K562 (cell line): ENCODE measurements around the gene PDE6D. TPM values are rescaled to one million over a fixed set of nuclear protein-coding genes. Genes with fewer than 3 reads are reported as not detected.

Experiments
- HNRNPUL1 ChIP-seq: fragments of 200-400 bp; formaldehyde crosslinking; IDR thresholded peaks from 2 replicates; pipeline ENCODE4 v1.6.1; 2017; ENCODE audit warnings: low read length
- KDM4B ChIP-seq, 2 experiments: fragments of 450-650 bp in 1 of 2; sonication (generic) in 1 of 2; IDR thresholded peaks; 2 replicates each; pipeline ENCODE4 v1.6.1; 2016 to 2017; ENCODE audit warnings: borderline replicate concordance in 2 of 2, antibody characterized with exemption in 1 of 2, low read depth in 1 of 2, mild to moderate bottlenecking in 1 of 2
- LEF1 ChIP-seq: fragments of 450-650 bp; IDR thresholded peaks from 2 replicates; pipeline ENCODE4 v1.6.1; 2016; ENCODE audit warnings: mild to moderate bottlenecking
- NFXL1 ChIP-seq: fragments of 450-650 bp; formaldehyde crosslinking; IDR thresholded peaks from 2 replicates; pipeline ENCODE4 v1.4.0; 2021; ENCODE audit warnings: mild to moderate bottlenecking
- SMAD4 ChIP-seq: fragments of 250-450 bp; sonication (Bioruptor Pico); conservative IDR thresholded peaks from 2 replicates; pipeline ENCODE4 v1.8.0; 2021; ENCODE audit warnings: inconsistent platforms, mild to moderate bottlenecking, moderate library complexity
- SRSF9 ChIP-seq: fragments of 200-400 bp; formaldehyde crosslinking; IDR thresholded peaks from 2 replicates; pipeline ENCODE4 v1.6.1; 2017; ENCODE audit warnings: low read depth, low read length, borderline replicate concordance
- XRCC3 ChIP-seq: fragments of 450-650 bp; IDR thresholded peaks from 2 replicates; pipeline ENCODE4 v1.6.1; 2017; ENCODE audit warnings: mild to moderate bottlenecking, moderate library complexity
- ZKSCAN3 ChIP-seq: fragments of 250-450 bp; sonication (Bioruptor Pico); IDR thresholded peaks from 2 replicates; pipeline ENCODE4 v1.4.0; 2020
- polyA plus RNA-seq, 8 experiments: library from polyadenylated mRNA; depleted of rRNA in 4 of 8; stranded (reverse) in 5 of 8; unstranded in 3 of 8; fragments of >200 nt; fragmentation: Nextera tagmentation in 2 of 8; fragmentation: Illumina TruSeq in 1 of 8; extraction: Ambion mirVana in 2 of 8; extraction: Trizol in 1 of 8; gene quantifications; 2 replicates each; pipeline versions ENCODE4 v1.2.1 to v1.2.3, GENCODE V29; 2011 to 2014; ENCODE audit warnings: inconsistent platforms in 1 of 8, missing spikeins in 1 of 8
- total RNA-seq, 7 experiments: library from RNA; depleted of rRNA in 6 of 7; stranded (reverse); fragments of >200 nt in 6 of 7; fragmentation: Illumina TruSeq in 2 of 7; extraction: Trizol in 2 of 7; gene quantifications; 2 replicates each; pipeline versions ENCODE4 v1.2.1 to v1.2.3, GENCODE V29; 2011 to 2021; ENCODE audit warnings: low replicate concordance in 1 of 7
- TF ChIP-seq, protein P1 (sequence below): fragments of 150-350 bp; conservative IDR thresholded peaks from 2 replicates; pipeline ENCODE4 v1.6.1; 2014; ENCODE audit warnings: low read length
- TF ChIP-seq, protein P2 (sequence below): sonication (generic); formaldehyde crosslinking; IDR thresholded peaks from 2 replicates; pipeline ENCODE4 v1.9.0; 2022; ENCODE audit warnings: mild to moderate bottlenecking, missing genetic modification reagents

The PDE6D gene
- total and polyA plus RNA-seq, 9 of the 15 experiments (the other 6 are each of a cell fraction or from before 2014, with no cell fraction given), result 0.65 to 11.6 (median 7.0) TPM

GRCh38 chr2:231708773-231709635 lies 72.1 kb downstream of the PDE6D start (continued):
- TF ChIP-seq HNRNPUL1 (no peak), LEF1 (no peak), SMAD4 (CRISPR knock-in tag) (peak; percentile 93), XRCC3 (no peak), SRSF9 (no peak), ZKSCAN3 (no peak), KDM4B (IDR thresholded peaks at IDR 0.05; ENCODE audit: borderline replicate concordance in 2 of 2, low read depth in 1 of 2) (no peak), NFXL1 (CRISPR knock-in tag) (no peak)
- TF ChIP-seq, protein P1, sequence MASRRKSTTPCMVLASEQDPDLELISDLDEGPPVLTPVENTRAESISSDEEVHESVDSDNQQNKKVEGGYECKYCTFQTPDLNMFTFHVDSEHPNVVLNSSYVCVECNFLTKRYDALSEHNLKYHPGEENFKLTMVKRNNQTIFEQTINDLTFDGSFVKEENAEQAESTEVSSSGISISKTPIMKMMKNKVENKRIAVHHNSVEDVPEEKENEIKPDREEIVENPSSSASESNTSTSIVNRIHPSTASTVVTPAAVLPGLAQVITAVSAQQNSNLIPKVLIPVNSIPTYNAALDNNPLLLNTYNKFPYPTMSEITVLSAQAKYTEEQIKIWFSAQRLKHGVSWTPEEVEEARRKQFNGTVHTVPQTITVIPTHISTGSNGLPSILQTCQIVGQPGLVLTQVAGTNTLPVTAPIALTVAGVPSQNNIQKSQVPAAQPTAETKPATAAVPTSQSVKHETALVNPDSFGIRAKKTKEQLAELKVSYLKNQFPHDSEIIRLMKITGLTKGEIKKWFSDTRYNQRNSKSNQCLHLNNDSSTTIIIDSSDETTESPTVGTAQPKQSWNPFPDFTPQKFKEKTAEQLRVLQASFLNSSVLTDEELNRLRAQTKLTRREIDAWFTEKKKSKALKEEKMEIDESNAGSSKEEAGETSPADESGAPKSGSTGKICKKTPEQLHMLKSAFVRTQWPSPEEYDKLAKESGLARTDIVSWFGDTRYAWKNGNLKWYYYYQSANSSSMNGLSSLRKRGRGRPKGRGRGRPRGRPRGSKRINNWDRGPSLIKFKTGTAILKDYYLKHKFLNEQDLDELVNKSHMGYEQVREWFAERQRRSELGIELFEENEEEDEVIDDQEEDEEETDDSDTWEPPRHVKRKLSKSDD, result no peak
- TF ChIP-seq, protein P2, sequence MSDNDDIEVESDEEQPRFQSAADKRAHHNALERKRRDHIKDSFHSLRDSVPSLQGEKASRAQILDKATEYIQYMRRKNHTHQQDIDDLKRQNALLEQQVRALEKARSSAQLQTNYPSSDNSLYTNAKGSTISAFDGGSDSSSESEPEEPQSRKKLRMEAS (CRISPR knock-in tag), result no peak
